UCSD-AML1 (cell line): ENCODE measurements around the gene ZNF771.
"Not testable (repeated sequence)": the region's sequence is repeated elsewhere in the genome, so short reads cannot be mapped to it uniquely, and the experiment has no call there.

ENCODE experiments used
- DNase-seq: peaks from one replicate; lab custom pipeline; 2025; ENCODE audit not compliant: unreplicated experiment; lab: John Stamatoyannopoulos, UW

ZNF771 gene

DNA sequence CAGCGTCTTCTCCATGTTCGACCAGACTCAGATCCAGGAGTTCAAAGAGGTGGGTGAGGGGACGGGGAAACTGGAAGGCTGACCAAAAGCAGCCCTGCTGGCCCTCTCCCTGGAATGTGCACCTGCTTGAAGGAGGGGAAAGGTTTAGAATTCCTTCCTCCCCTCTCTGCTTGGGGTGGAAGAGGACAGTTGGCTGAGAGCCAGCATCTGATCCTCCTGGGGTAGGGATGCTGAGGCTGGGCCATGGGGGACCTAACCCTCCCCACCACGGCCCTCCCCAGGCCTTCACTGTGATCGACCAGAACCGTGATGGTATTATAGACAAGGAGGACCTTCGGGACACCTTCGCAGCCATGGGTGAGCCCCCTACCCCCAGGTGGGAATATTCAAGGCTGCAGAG is 31.5 kb upstream of the ZNF771 start:
- no peak for DNase-seq

DNA sequence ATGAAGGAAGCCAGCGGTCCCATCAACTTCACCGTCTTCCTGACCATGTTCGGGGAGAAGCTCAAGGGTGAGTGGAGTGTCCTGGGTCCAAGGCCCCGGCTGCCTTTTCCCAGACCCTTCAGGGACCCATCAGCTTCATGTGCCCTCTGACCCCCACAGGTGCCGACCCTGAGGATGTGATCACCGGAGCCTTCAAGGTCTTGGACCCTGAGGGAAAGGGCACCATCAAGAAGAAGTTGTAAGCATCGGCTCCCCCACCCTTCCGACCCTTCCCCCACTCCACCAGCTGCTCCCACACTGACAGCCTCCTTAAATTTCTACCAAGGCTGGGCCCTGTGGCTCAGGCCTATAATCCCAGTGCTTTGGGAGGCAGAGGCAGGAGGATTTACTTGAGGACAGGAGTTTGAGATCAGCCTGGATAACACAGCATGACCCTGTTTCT is 30.9 kb upstream of the ZNF771 start:
- DNase-seq, result no peak

DNA sequence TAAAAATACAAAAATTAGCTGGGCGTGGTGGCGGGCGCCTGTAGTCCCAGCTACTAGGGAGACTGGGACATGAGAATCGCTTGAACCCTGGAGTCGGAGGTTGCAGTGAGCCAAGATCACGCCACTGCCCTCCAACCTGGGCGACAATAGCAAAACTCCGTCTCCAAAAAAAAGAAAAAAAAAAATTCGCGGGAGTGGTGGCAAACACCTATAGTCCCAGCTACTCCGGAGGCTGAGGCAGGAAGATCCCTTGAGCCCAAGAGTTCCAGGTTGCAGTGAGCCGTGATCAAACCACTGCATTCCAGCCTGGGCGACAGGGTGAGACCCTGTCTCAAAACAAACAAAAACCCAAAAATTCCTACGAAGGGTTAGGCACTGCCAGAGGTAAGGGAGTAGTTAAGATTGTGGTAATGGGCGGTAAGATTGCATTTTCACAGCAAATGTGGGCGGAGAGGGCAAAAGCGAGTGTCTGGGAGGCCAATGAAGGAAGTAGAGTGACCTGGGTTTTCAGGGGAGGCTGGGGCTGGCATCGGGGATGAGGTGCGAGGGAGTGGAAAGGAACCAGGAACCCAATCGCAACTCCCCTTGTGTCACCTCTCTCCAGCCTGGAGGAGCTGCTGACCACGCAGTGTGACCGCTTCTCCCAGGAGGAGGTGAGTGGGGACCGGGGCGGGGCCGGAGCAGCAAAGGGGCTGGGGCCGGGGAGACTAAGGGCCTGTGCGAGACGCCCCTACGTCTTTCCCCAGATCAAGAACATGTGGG is 30.2 kb upstream of the ZNF771 start:
- DNase-seq, result no peak

DNA sequence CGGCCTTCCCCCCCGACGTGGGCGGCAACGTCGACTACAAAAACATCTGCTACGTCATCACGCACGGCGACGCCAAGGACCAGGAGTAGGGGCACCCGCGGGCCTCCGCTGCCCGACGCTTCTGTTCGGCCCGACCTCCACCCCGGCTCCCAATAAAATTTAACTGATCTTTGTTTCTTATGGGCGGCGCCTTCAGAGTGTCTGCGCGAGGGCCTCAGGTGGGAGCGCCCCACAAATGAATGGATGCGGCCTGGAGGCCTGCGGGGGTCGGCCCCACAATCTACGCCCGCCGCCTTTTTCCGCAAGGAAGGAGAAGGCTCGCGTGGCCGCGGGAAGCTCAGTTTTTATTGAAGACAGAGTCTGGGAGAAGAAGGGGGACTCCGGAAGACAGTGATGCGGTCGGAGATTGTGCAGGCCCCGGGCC is 29.6 kb upstream of the ZNF771 start:
- DNase-seq, result peak; percentile 91

GRCh38 chr16:30378236-30379157 is 28.9 kb upstream of the ZNF771 start:
- DNase-seq, result peak; percentile 99

GRCh38 chr16:30379158-30379783 is 28.1 kb upstream of the ZNF771 start:
- no peak for DNase-seq

- no peak for DNase-seq
Observed at GRCh38 chr16:30380072-30380802, 27.2 kb upstream of the ZNF771 start.

DNA sequence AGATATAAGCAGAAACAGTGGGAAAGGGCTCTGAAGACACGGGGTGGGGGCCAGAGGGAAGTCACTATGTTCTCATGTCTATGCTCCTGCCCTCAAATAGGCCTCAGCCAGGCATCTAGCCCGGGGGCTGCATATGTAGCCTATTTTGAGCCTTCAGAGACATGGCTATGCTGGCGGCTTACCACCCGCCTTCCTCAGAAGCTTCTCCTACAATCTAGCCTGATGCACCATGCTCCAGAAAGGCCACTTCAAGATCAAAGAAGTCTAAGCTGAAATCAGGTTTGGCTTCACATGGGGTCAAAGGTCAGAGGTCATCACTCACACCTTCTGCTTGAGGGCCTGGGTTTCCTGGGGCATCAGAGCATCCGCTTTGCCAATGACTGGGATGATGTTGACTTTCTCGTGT is 26.6 kb upstream of the ZNF771 start:
- no peak for DNase-seq

GRCh38 chr16:30381291-30382041 is 25.9 kb upstream of the ZNF771 start:
- no peak for DNase-seq

DNA sequence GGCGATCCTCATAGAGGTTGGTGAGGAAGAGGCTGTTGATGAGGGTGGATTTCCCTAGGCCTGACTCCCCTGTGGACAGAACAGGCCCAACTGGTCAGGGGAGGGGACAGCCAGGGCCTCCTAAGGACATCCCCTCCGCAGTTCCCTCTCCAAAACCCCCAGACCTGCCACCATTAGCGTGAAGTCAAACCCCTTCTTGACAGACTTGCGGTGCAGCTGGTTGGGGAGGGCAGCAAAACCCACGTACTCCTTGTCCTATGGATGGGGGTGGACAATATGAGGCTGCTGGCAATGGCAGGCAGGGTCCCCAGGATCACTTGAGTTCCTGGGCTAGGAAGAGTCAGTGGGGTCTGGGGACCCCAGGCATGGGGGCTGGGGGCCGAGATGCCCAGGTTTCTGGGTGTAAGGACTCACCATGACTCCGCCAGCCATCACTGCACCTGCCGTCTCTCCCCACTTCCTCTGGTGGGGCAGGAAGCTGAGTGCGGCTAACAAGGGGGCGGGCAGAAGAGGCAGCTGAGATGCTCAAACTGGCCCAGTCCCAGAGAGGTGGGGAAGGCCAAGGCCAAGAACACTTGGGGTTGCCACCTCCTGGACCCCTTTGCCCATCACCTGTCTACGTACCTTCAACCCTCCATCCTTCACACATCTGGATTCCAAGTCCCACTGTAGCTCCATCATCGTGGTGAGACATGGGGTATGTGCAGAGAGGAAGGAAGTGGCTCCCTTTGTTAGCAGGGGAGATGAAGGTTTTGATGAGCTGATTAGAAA is 25.1 kb upstream of the ZNF771 start, which contains the start of gene SEPTIN1:
TSS of gene SEPTIN1 (minus strand) at position 451 of the 771 bp plus-strand sequence. CDS start at position 432, 19 bp downstream.
- DNase-seq, result peak; percentile 41

- no peak for DNase-seq
Observed at GRCh38 chr16:30383521-30383920, 23.9 kb upstream of the ZNF771 start.

DNA sequence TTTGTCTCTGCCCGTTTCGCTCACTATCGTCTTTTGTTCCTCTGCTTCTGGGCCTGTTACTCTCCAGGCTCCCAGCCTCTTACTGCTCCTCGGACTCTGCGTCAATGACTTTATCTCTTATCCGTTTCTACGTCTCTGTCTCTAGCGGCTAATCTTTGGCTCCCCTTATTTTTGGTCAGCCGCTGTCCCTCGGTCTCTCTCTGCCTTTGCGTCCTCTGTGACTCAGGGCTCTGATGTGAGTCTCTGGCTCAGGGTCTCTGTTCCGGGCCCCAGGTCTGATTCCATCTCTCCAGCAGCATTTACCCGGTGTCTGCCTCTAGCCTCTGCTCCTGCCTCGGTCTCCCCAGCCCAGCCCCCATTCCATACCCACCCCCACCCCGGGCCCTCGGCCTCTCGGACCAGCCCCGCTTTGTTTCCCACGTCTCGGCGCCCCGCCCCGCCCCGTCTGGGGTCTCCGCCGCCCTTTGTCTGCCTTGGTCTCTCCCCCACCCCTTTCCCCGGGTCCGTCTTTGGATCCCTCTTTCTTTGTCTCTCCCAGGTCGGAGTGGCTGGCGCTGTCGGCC is 12.7 kb upstream of the ZNF771 start:
- no peak for DNase-seq

GRCh38 chr16:30395155-30395991 is 12.0 kb upstream of the ZNF771 start, which contains the start of gene ZNF48:
Gene ZNF48 (plus strand): TSS chr16:30395420. CDS start chr16:30395795, 375 bp downstream.
- DNase-seq, result peak; percentile 90

DNA sequence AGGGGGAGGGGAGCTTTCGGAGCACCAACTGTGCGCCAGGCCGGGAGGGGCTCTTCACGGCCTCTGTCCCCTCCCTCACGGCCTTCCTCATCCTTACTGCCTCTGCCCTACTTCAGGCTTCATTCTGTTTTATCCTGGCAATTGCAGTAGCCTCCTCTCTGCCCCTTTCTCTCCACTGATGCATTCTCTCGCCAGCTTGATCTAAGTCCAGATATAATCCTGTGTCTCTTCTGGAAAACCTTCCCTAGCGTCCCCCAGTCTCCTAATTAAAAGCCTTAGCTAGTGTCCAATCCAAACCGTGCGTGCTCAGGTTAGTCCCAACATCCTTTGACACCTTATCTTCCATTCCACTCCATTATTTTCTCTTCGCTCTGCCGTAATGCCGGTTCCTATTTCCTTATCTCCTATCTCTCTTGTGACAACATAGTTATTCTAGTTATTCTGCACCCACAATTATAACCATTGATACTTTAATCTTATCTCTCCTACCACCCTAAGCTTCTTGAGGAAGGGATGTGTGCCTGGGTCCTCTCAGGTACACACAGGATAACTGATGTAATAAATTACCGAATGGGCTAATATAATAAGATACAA is 11.3 kb upstream of the ZNF771 start:
- no peak for DNase-seq

- not testable (repeated sequence) for DNase-seq
Observed at GRCh38 chr16:30396627-30397026, 10.8 kb upstream of the ZNF771 start.

DNA sequence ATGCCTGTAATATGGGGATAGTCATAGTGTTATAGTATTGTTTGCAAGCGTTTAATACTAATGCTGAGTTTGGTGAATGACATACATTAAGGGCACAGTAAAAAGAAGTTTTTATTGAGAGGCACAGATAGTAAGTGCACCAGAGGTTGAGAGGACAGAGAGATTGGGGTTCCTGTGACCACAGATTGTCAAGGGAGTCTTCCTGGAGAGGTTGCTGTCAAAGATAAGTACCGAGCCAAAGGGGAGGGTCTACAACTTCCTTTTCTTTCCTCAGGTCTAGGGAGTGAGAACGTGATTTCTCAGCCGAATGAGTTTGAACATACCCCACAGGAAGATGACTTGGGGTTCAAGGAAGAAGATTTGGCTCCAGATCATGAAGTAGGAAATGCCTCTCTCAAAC is 10.3 kb upstream of the ZNF771 start:
- no peak for DNase-seq
